MM.1S (cell line): ENCODE results near the gene OR2A1.
"Not testable (repeated sequence)": the region's sequence is repeated elsewhere in the genome, so short reads cannot be mapped to it uniquely, and the experiment has no call there.

Experiments
- EZH2 ChIP-seq: fragments of 300-600 bp; sonication (generic); optimal IDR thresholded peaks from 2 replicates; pipeline ENCODE3; 2017; ENCODE audit warnings: low read depth, mild to moderate bottlenecking, antibody characterized with exemption, low read length, mixed read lengths
- EZH2phosphoT487 ChIP-seq: fragments of 300-600 bp; sonication (generic); IDR thresholded peaks from 2 replicates; pipeline ENCODE4 v1.6.1; 2018; ENCODE audit warnings: antibody characterized with exemption, low read length
- TF ChIP-seq, protein P1 (sequence below): fragments of 300-600 bp; sonication (generic); IDR thresholded peaks from 2 replicates; pipeline ENCODE4 v1.5.1; 2016; ENCODE audit warnings: antibody characterized with exemption, low read length, mixed read lengths

DNA sequence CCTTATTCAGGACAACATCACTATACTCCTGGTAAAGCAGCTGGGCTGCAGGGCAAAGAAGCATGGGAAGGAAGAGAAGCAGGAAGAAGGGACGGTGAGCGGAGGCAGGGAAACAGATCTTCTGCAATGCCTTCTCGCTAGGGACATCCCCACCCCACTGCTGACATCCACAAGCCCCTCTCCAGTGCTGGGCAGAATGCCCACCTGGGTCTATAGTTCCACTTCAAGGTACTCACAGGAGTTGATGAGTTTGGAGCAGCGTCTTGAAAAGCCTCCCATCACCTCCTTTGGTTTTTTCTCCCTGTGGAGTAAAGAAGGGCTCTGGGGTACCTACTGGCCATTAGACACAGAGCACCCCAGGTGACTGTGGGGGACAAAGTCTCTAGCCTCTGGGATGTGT lies 29.7 kb upstream of the OR2A1 start:
- TF ChIP-seq EZH2phosphoT487, EZH2: not testable (repeated sequence)
- TF ChIP-seq, protein P1, sequence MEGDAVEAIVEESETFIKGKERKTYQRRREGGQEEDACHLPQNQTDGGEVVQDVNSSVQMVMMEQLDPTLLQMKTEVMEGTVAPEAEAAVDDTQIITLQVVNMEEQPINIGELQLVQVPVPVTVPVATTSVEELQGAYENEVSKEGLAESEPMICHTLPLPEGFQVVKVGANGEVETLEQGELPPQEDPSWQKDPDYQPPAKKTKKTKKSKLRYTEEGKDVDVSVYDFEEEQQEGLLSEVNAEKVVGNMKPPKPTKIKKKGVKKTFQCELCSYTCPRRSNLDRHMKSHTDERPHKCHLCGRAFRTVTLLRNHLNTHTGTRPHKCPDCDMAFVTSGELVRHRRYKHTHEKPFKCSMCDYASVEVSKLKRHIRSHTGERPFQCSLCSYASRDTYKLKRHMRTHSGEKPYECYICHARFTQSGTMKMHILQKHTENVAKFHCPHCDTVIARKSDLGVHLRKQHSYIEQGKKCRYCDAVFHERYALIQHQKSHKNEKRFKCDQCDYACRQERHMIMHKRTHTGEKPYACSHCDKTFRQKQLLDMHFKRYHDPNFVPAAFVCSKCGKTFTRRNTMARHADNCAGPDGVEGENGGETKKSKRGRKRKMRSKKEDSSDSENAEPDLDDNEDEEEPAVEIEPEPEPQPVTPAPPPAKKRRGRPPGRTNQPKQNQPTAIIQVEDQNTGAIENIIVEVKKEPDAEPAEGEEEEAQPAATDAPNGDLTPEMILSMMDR = not testable (repeated sequence)
